ENCODE data around the gene MKKS.

MKKS gene

DNA sequence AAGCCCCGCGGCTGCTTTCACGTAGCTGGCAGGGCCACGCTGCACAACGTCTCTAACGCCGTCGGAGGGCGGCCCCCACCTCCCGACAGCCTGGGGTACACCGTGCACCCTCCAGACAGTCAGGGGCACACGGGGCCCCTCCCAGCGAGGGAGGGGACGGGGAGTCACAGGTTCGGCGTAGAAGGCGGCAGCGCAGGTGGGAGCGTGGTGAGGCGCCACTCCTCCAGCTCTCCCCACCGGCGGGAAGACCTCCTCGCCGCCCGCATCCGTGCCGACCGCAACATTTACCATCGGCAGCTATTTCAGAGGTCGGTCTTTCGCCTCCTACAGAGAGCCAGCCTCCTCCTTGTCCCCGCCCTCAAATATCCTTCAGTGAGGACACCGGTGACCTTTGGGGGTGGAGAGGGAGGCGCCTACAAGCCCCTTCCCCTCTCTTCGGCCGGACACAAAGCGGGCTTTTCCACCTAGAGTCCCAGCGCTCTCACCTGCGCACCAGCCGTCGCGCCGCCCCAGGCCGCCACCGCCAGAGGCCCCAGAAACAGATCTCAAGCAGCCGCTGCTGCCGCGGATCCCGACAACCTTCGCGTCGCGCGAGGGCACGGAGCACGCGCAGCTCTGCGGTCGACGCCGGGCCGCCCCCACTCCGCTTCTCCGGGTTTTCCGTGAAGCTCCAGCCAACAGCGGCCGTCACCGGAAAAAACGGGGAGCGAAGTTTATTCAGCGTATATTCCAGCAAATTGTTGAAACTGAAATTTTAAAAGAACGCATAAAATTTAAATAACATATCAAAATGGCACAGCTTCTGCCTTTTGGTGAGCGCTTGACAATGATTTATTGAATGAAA is at the start of gene MKKS:
Gene MKKS, minus strand, starts transcription at position 600 of the 844 bp plus-strand sequence. CDS start 20,708 bp downstream, outside the sequence.
- DNase-seq (ENCODE audit: low read depth, low spot score), result peak; percentile 61

DNA sequence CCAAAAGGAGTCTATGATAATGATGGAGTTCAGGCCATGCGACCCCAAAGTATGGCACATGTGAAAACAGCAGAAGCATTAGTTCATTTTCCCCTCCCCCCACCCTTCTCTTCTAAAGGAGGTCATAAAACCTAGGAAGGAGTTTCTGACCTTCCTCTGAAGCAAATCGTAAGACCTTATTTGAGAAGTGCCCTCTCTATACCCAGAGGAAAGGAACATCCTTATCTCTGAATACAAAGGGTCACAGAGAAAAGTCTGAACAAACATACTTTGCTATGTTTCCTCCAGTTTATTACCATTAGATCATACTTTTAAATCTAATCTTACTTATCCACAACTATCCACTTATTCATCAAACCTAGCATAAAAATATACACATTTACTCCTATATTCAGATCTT is 49.7 kb upstream of the MKKS start:
- no peak for DNase-seq (ENCODE audit: low read depth, low spot score)

DNA sequence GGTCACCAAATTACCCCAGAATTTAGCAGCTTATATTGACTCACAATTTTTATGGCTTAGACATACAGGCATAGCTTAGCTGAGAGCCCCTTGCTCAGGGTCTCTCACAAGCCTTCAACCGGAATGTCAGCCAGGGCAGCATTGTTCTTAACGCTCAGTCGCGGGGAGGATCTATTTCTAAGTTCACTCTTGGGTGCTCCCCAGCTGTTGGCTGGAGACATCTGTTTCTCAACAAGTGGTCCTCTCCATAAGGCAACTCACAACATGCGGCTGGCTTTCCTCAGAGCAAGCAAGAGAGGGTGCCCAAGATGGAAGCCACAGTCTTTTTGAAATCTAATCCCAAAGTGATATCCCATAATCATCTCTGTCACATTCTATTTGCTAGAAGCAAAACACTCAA is 47.7 kb upstream of the MKKS start:
- no peak for DNase-seq (ENCODE audit: low read depth, low spot score)

DNA sequence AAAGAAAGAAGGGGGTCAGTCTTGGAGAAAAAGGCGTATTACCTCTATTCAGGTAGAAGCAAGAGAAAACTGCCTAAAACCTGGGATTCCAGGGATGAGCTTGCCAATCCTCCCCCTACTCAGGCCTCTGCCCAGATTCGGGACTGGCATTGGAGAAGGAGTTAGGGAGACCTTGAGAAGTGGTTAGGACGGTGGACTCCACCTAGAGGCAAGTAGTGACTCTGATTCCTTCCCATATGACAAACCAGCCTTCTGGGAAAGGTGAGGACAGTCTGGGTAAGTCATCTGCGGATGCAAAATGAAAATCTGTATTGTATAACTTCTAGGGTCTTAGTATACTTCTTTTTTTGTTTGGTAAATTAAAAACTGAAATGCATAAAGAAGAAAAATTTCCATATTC is 44.9 kb upstream of the MKKS start:
- DNase-seq (ENCODE audit: low read depth, low spot score), result no peak

DNA sequence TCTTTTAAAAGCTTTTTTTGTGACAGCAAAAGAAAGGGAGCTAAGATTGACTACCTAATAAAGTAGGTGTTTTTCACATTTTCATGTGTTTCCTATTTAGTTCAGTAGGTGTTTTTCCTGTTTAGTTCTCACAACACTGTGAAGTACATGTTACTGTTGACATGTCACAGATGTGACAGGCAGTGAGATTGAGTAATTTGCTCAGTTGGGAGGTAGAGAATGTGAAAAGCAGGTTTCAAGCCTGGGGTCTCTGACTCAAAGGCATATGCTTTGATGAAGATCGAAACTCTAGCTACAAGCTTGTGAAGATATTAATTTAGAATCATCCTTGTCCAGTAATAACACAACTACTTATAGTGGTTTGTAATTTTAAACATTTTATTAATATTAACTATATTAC is 44.2 kb upstream of the MKKS start:
- DNase-seq (ENCODE audit: low read depth, low spot score), result no peak

DNA sequence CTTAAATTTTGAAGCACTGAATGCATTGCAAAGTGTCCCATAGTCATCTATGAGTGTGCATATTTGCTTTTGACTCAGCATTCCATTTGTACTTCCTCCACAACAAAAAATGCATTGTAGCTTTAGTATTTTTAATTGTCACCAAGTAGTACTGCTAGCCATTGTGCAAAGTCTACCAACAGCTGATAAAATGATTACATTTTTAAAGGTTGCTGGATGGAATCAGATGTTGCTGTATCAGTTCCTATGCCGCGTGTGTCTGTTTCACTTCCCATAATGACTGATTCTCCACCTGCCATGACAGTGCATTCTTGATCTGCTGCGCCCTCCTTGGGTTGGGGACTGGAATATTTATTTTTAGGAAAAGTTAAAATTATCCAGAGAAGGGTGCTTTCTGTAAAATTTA is 42.3 kb upstream of the MKKS start:
- DNase-seq (ENCODE audit: low read depth, low spot score), result no peak

DNA sequence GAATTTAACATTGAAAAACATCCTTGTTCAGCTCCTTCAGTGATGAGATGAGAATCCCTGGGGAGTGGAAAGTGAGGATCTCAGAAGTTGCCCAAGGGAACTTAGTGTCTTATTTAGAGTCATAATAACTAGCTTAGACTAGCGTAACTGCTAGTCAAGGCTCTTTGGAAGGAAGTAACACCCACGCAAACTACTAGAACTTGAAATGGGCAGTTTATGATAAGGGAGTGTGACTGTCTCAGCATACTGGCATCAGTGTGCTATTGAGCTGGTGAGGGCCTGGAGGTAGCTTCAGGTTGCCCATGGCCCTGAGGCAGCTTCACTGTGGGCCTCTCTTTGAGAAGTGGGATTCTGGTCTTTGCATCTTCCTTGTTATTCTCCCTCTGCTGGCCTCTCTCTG is 41.2 kb upstream of the MKKS start:
- DNase-seq (ENCODE audit: low read depth, low spot score), result no peak

DNA sequence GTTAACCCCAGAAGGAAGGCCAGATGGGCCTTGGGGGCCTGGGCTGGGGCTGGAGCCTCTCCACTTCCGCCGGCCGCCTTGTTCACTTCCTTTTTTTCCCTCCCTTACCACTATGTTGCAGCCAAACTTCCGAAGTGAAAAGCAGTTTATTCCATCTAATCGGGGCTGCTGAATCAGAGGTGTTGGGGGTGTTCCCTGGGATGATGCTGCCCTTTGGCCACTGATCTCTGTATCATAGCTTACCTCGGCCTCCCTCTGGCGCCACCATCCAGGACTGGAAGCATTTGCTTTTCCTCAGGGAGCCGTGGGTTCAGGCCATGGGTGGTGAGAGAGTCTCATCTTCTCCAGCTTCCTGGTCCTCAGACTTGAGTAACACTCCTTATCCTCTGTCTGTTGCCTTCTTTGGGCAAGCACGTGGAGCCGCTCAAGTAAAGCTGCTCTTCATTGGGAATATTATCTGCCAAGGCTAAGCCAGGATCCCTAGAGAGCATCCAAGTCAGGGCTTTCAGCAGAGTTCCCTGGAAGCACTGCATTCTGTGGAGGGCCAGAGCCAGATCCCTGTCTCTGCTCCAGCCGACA is 40.7 kb upstream of the MKKS start:
- no peak for DNase-seq (ENCODE audit: low read depth, low spot score)

DNA sequence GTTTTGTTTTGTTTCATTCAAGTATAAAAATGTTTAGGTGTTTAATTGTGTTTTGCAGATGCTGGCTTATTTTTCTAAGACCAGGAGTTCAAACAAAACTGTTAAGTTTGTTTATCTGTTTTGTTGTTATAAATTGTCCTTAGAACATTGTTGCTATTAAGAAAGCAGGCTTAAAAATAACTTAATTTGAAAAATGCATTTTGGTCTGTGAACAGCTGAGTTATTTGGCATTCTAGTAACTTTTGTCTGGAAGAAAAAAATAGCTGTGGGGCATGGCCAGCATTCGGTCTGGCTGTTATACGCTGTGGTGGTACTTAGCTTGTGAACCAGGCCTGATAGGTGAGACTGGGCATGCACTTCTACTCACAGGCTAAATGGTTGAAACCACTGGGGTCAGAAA is 38.8 kb upstream of the MKKS start:
- DNase-seq (ENCODE audit: low read depth, low spot score), result no peak

DNA sequence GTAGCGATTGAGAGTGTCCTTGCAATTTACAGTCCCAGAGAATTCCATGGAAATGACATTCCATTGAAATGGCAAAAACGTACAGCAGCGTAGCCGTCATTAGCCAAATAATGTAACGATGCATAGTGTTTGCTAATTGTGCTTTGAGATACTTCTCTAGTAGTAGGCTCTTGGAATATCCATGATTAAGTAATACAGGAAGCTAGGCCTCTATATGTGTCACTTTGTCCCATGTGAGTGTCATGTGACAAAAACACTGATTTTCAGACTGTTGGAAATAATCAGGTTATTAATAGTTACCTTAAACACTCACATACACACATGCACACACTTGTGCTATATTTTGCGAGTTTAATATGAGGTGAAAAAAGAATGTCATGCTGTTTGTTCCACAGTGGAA is 36.3 kb upstream of the MKKS start:
- DNase-seq (ENCODE audit: low read depth, low spot score), result no peak

DNA sequence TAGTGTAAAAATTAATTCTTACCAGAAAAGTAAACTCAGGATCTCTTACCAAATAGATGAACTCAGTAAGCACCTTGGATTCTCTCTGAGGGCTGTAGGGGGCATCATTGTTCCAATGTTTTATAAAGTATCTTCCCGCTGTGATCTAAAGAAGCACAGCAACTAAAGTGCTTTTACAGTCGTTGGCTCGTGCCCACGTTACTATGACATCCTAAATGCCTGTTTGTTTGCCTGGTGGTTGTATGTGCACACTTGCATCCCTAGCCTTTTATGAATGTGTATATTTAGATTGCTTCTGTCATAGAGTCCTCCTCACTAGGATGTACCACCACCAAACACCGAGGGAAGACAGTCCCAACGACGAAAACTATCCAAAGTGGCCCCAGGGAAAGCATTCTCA is 35.6 kb upstream of the MKKS start:
- no peak for DNase-seq (ENCODE audit: low read depth, low spot score)

DNA sequence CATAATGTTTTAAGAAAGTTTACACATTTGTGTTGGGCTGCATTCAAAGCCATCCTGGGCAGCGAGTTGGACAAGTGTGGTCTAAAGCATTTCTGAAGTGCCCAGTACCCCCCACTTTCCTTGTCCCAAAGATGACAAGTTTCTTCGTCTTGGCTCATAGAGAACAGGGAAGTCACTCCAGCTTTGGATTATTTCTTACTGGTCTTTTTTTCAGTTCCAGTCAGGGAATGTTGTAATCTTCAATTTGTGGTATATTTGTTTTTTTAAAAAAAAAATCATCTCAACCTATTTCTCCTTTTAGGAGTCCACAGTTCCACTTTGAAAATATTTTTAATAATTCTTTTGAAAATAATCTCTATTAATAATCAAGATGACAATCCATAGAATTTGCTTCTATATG is 35.0 kb upstream of the MKKS start:
- DNase-seq (ENCODE audit: low read depth, low spot score), result no peak

DNA sequence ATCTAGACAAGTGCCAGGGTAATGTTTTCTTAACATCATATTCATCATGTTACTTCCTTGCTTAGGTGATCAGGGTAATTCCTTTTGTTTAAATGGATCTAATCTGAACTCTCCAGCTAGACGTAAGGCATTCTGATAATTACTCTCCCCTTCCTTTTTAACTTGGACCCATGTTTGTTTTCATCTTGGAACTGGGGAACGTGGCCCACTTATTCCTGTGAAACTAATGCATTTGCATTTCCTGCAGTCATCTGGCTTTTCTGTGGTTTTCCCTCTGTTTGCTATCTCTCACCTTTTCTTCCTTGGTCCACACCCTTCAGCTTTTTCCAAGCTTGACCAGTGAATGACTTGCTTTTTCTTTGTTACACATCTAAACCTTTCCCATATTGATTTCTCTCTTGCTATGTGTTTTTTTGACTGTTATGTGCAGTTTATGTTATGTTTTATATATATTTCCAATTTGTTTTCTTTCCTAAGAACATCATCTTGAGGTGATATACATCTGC is 34.4 kb upstream of the MKKS start:
- no peak for DNase-seq (ENCODE audit: low read depth, low spot score)

DNA sequence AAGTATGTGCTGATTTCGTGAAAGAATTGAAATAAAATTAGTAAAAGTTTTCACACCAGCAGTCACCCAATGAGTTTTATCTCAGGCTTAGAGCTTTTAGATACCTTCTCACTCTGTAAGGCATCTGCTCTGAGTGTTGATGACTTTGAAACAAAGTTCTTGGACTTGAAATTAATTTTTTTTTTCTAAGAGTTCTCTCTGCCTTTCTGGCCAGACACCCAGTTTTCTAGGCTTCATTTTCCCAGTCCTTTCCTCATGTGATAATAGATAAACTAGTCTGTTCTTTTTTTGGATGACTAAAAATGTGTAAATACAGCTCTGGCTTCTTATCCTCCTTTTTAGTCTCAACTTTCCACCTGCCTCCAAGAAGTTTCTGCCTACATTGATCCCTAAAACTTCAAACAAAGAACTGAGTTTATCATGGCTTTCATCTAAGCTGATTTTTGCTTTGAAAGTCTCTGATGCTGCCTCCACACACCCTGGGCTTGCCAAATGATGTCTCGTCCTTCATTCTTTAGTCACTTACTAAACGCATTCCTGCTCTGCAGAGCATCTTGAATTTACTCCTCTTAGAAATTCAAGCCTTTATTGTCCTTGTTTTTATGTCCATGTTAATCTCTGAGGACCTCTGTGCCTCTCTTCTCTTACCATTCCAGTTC is 33.8 kb upstream of the MKKS start:
- no peak for DNase-seq (ENCODE audit: low read depth, low spot score)

DNA sequence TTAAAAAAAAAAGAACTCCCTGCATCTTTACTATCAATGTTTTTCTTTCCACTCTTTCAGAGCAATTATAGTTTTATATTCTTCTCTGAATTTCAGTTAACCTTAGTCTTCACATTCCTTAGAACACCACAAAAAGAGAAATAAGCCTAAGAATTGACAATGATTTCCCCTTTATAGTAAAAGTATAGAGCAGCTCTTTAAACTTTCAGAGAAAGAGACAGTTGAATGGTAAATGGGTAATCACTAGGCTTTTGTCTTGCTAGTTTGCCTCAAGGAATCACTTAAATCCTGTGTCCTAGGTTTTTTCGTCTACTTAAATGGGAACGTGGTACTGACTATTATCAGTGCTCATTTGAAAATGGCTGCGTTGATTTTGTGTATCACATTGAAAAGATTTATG is 32.8 kb upstream of the MKKS start:
- DNase-seq (ENCODE audit: low read depth, low spot score), result no peak

DNA sequence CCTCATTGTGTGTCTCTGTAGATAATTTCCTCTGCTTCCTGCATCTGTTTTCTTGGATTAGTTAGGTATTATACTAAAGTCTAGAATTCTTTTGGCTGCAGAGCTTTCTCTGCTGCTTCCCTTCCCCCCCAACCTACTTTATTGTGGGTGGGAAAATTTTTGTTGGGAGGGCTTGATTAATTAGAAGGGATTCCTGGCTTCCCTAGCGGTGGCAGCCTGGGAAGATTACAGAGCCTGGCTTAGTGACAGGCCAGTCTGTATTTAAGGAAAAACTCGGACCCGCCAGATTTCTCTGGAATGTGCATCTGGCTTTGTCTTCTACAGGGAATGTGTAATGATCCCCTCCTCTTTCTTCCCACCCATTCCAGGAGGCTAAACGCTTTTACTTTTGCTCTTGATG is 32.3 kb upstream of the MKKS start:
- DNase-seq (ENCODE audit: low read depth, low spot score), result no peak

DNA sequence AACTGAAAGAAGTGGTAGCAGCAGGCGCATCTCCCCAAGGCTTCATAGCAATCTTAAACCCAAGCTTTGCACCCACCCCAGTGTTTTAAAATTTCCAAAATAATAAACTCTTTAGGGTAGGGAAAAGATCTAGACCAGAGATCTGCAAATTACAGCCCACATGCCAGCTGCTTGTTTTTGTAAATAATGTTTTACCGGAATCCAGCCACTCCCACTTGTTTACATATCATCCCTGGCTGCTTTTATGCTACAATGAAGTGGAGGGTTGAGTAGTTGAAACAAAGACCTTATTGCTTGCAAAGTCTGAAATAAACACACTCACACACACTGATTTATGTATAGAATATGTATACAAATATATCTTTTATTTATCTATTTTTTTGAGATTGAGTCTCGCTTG is 31.1 kb upstream of the MKKS start:
- DNase-seq (ENCODE audit: low read depth, low spot score), result no peak

DNA sequence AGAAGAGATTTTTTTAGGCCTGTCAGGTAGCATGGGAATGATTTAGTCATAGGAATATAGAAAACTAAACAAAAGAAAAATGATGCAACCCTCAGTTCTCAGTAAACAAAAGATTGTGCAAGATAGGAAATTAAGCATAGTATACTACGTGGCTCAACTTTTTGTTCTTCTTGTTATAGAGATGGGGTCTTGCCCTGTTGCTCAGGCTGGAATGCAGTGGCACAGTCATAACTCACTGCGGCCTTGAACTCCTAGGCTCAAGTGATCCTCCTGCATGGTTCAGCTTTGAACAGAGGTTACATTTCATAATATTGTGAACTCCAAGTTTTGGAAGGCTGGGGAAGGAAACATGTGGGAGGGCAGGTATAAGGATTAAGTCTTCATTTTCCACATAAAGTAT is 29.6 kb upstream of the MKKS start:
- no peak for DNase-seq (ENCODE audit: low read depth, low spot score)

DNA sequence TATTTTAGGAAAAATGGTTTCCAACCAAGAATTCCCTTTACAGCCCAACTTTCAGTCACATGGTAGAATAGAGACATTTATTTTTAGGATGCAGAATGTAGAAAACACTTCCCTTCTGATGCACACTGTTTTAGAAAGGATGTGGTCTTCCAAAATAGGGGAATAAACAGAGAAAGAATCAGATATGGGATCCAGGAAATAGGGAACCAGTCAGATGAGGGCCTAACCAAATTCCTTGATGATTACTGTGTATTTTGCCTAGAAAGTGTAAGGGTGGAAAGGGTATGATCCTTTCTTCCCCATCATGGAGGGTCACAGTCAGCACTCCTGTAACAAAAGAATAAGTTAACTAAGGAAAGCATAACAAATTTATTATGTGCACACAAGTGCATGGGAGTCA is 28.5 kb upstream of the MKKS start:
- no peak for DNase-seq (ENCODE audit: low read depth, low spot score)

DNA sequence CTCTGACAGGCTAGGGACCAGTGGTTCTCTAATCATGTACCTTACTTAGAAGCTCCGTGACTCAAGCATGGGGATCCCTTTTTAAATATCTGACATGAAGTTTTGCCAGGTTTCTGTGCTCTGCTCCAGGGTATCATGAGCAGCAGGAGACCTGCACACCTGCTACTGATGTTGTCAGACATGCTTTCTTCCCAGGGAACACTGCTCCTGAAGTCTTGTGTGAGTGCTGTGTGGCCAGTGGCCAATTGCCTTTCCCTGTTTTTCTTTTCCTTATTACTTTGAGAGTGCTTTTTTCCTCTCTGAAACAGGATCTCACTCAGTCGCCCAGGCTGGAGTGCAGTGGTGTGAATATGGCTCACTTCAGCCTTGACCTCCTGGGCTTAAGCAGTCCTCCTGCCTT is 27.5 kb upstream of the MKKS start:
- no peak for DNase-seq (ENCODE audit: low read depth, low spot score)

DNA sequence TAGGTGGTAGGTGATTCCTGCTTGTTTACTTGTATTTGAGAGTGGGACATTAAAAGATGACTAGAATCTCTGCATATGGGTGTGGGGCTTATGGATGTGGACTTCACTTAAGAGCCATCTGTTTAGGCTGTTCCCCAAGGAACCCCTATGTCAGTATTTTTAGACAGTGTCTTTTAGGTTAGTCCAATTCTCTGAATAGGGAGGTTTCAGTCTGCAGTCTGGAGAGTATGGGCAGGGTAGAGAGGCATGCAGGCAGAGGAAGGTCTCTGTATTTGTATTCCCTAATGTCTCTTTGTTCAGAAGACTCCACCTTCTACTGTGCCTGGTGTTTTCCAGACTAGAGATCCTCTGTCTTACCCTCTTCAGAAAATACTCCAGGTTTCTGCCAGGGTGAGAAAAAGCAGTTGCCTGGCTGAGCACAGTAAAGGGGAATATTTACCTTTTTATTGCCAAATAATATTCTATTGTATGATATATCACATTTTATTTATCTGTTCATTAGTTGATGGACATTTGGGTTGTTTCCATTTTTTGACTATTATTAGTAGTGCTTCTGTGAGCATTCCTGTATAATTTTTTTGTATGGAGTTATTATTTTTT is 20.2 kb upstream of the MKKS start:
- DNase-seq (ENCODE audit: low read depth, low spot score), result no peak

DNA sequence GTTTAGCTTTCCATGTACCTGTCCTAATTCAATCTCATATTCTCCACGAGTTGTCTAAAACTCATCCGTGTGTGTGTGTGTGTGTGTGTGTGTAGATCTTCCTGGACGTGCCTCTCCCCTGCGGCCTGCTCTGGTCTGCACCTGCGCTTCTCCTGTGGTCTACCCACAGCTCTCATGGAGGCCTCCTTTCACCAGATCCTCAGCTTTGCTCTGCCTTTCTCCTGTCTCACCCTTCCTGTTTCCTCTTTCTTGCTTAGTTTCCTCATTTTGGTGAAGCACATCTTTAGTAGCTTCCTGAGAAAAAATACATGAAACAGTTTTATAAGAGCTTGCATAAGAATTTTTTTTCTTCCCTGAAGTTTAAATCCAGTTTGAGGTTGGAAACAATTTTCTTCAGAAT is 19.2 kb upstream of the MKKS start:
- no peak for DNase-seq (ENCODE audit: low read depth, low spot score)

All from activated naive CD8-positive, alpha-beta T cell treated with anti-CD3 and anti-CD28 coated beads, Interleukin-2, amount 50 U/mL, for 16 hours (primary cell).